H1 (cell line): ENCODE data around the gene CC2D1A.

Experiments
- ATF2 ChIP-seq: IDR thresholded peaks from 2 replicates; pipeline ENCODE4 v1.6.1; 2012; ENCODE audit warnings: low read length, inconsistent platforms
- CBX5 ChIP-seq: fragments of 300-800, 300-1000 bp; sonication (generic); IDR thresholded peaks from 2 replicates; pipeline ENCODE4 v1.7.1; 2016; ENCODE audit warnings: antibody characterized with exemption, low read length, low read depth
- CREB1 ChIP-seq: IDR thresholded peaks from 2 replicates; pipeline ENCODE4 v1.6.1; 2012; ENCODE audit warnings: inconsistent platforms
- CTCF ChIP-seq, 3 experiments: IDR thresholded peaks; 1 replicate in 2 of 3; 2 replicates in 1 of 3; pipeline versions ENCODE4 v1.5.1 to v1.6.1; 2011; ENCODE audit warnings: low read length in 3 of 3, mild to moderate bottlenecking in 3 of 3, inconsistent platforms in 2 of 3, low read depth in 1 of 3, moderate library complexity in 1 of 3; ENCODE audit not compliant: insufficient read depth in 1 of 3; ENCODE audit errors: control extremely low read depth in 1 of 3
- EP300 ChIP-seq, 2 experiments: IDR thresholded peaks; 1 replicate in 1 of 2; 2 replicates in 1 of 2; pipeline ENCODE4 v1.6.1; 2011 to 2012; ENCODE audit warnings: low read depth in 2 of 2, low read length in 2 of 2, mild to moderate bottlenecking in 2 of 2, borderline replicate concordance in 1 of 2, inconsistent platforms in 1 of 2, moderate library complexity in 1 of 2
- EZH2 ChIP-seq: fragments of 200-600 bp; sonication (generic); IDR thresholded peaks from 2 replicates; pipeline ENCODE4 v1.7.1; 2012; ENCODE audit warnings: low read depth, mild to moderate bottlenecking, moderate library complexity, low read length, inconsistent platforms; ENCODE audit not compliant: severe bottlenecking
- HDAC2 ChIP-seq, 2 experiments: fragments of 300-600 bp in 1 of 2; sonication (generic) in 1 of 2; IDR thresholded peaks; 2 replicates each; pipeline ENCODE4 v1.6.1; 2011 to 2012; ENCODE audit warnings: low read depth in 2 of 2, low read length in 2 of 2, mild to moderate bottlenecking in 2 of 2, moderate library complexity in 2 of 2, borderline replicate concordance in 1 of 2, inconsistent platforms in 1 of 2
- POLR2A ChIP-seq, 2 experiments: IDR thresholded peaks; 1 replicate in 1 of 2; 2 replicates in 1 of 2; pipeline ENCODE4 v1.6.1; 2011; ENCODE audit warnings: low read depth in 2 of 2, low read length in 2 of 2, mild to moderate bottlenecking in 2 of 2; ENCODE audit errors: control extremely low read depth in 1 of 2
- POLR2AphosphoS5 ChIP-seq: IDR thresholded peaks from 2 replicates; pipeline ENCODE4 v1.6.1; 2011; ENCODE audit warnings: low read depth, low read length
- SUZ12 ChIP-seq: fragments of 200-600 bp; sonication (generic); IDR thresholded peaks from 2 replicates; pipeline ENCODE4 v1.6.1; 2012; ENCODE audit warnings: mild to moderate bottlenecking, inconsistent platforms, low read length, moderate library complexity, mixed read lengths
- TAF1 ChIP-seq: IDR thresholded peaks from 2 replicates; pipeline ENCODE4 v1.6.1; 2011; ENCODE audit warnings: mild to moderate bottlenecking, low read depth, low read length

- TF ChIP-seq CTCF (IDR thresholded peaks at IDR 0.05; ENCODE audit: control extremely low read depth in 1 of 3, insufficient read depth in 1 of 3, low read depth in 1 of 3, low read length in 3 of 3) = no peak
- no peak for TF ChIP-seq EZH2
- no peak for TF ChIP-seq SUZ12
- no peak for TF ChIP-seq ATF2
- TF ChIP-seq CBX5 = no peak
- TF ChIP-seq HDAC2 (IDR thresholded peaks at IDR 0.05; ENCODE audit: borderline replicate concordance in 1 of 2, low read depth in 2 of 2, low read length in 2 of 2) = no peak
- no peak for TF ChIP-seq CREB1
- no peak for TF ChIP-seq POLR2A (IDR thresholded peaks at IDR 0.05; ENCODE audit: control extremely low read depth in 1 of 2, low read depth in 2 of 2, low read length in 2 of 2)
- no peak for TF ChIP-seq POLR2AphosphoS5
- no peak for TF ChIP-seq TAF1
- TF ChIP-seq EP300 (IDR thresholded peaks at IDR 0.05; ENCODE audit: borderline replicate concordance in 1 of 2, low read depth in 2 of 2, low read length in 2 of 2) = no peak
Observed at GRCh38 chr19:13868663-13869062, 37.3 kb upstream of the CC2D1A start.
